Aorta (tissue), 5 donors: Measurements from ENCODE around the gene SEC14L2. TPM values are rescaled to one million over a fixed set of nuclear protein-coding genes. Genes with fewer than 3 reads are reported as not detected.

Experiments used
- ATAC-seq: fragments of 200-7000 bp; cut with Tn5 transposase; one replicate; pipeline ENCODE4 v1.9.1; 2022; ENCODE audit warnings: moderate library complexity; ENCODE audit not compliant: low FRiP score
- DNase-seq, 2 donors: peaks; one replicate each; pipeline ENCODE4 v3.0.0-alpha.2; 2020
- H3K27ac ChIP-seq, 2 donors: one replicate each; pipeline ENCODE4 v1.5.1; 2013; ENCODE audit warnings: low read length in 2 of 2, mild to moderate bottlenecking in 2 of 2, moderate library complexity in 2 of 2, control low read depth in 1 of 2, inconsistent platforms in 1 of 2, low read depth in 1 of 2
- H3K27me3 ChIP-seq, 2 donors: one replicate each; pipeline ENCODE4 v1.6.1; 2013; ENCODE audit warnings: control low read depth in 1 of 2, low read length in 1 of 2, mild to moderate bottlenecking in 1 of 2, moderate library complexity in 1 of 2; ENCODE audit not compliant: insufficient read depth in 2 of 2, control insufficient read depth in 1 of 2
- H3K36me3 ChIP-seq, 2 donors: one replicate each; pipeline ENCODE4 v1.6.1; 2013; ENCODE audit warnings: control low read depth in 1 of 2, low read length in 1 of 2, mild to moderate bottlenecking in 1 of 2; ENCODE audit not compliant: insufficient read depth in 2 of 2, control insufficient read depth in 1 of 2
- H3K4me1 ChIP-seq, 2 donors: one replicate each; pipeline ENCODE4 v1.6.1; 2013; ENCODE audit warnings: low read length in 2 of 2, control low read depth in 1 of 2, mild to moderate bottlenecking in 1 of 2, moderate library complexity in 1 of 2; ENCODE audit not compliant: insufficient read depth in 2 of 2, control insufficient read depth in 1 of 2
- H3K4me3 ChIP-seq, 2 donors: one replicate each; pipeline ENCODE4 v1.5.1; 2013; ENCODE audit warnings: low read length in 2 of 2, control low read depth in 1 of 2, mild to moderate bottlenecking in 1 of 2
- H3K9me3 ChIP-seq: one replicate; pipeline ENCODE4 v1.6.1; 2013; ENCODE audit warnings: mild to moderate bottlenecking, low read length; ENCODE audit not compliant: control insufficient read depth
- WGBS, 2 donors: extraction: QIAGEN DNeasy Blood & Tissue Kit; methylation state at CpG; one replicate each; pipeline ENCODE4 v1.1.7; 2013; 5-methylcytosine and 5-hydroxymethylcytosine counted together
- intact Hi-C, 2 donors: fragments of 100-400 bp; cut with DNase I; formaldehyde crosslinking; loops; one replicate each; pipeline versions ENCODE4 v1.14.2 to v1.15.0; 2022
- long read RNA-seq, 2 donors: library from polyadenylated mRNA; unstranded; transcript quantifications; one replicate each; pipeline ENCODE4 v2.0.0, GENCODE V29; 2020 to 2021
- polyA plus RNA-seq, 2 donors: library from polyadenylated mRNA; stranded (reverse); fragments of 200-250 nt; gene quantifications; one replicate each; pipeline ENCODE4 v1.2.3, GENCODE V29; 2013
- total RNA-seq, 2 donors: library from RNA; stranded (reverse); fragmentation: NEBNext Ultra II Directional; extraction: Animal tissue kit (Norgen Biotek cat#: 25700); gene quantifications; one replicate each; pipeline ENCODE4 v1.2.1, GENCODE V29; 2021
- donor health status: healthy with polysubstance abuse.
- donor health status: Bipolar disorder and iron deficiency.
- donor health status: DM: no; HTN: no; CAD: no.
- donor health status: DM: no; HTN: no; CAD: no.
- donor health status: DM: yes; HTN: yes; CAD: no.

Gene SEC14L2
- total RNA-seq = 10 to 100 TPM; 11.8 to 14.7 TPM
- 10 to 100 TPM; 12.6 to 13.3 TPM for polyA plus RNA-seq
- long read RNA-seq, donor 1, full-length matches to known transcripts = 8 of 21 reads
- long read RNA-seq, donor 1, partial matches to known transcripts = 3 of 21 reads
- long read RNA-seq, donor 1, other reads (novel, unspliced or antisense) = 10 of 21 reads
- long read RNA-seq, donor 2, full-length matches to known transcripts = 2 of 12 reads
- long read RNA-seq, donor 2, partial matches to known transcripts = 0 of 12 reads
- long read RNA-seq, donor 2, other reads (novel, unspliced or antisense) = 10 of 12 reads

GRCh38 chr22:30396871-30397655 lies at the start of gene SEC14L2:
Gene SEC14L2 (plus strand): TSS chr22:30397018. CDS start chr22:30397117, 99 bp downstream.
- DNase-seq (peak; percentile 83 to 92), ATAC-seq (peak; percentile 76)
- Histone ChIP-seq H3K27me3 (no peaks in the 10 kb centered on the region), H3K9me3 (no peaks in the 10 kb centered on the region), H3K4me3 (peak within 1 kb of the TSS; percentile 49 to 80), H3K36me3 (no peaks in the 10 kb centered on the region), H3K27ac (no peak within 1 kb of the TSS), H3K4me1 (peaks cover 0 to 2% of the 10 kb centered on the region in 2 donors)
- 1% methylated on average over 48 to 56 of the region's 56 CpGs for WGBS, 2 donors
- intact Hi-C loops = loop anchor here in 1 of 2 donors (1.0 kb wide), 1 partner anchor 26 kb away; no protein-coding TSS in a partner anchor

- H3K9me3 ChIP-seq = no peaks in the 10 kb centered on the region
- ATAC-seq (no peak), DNase-seq (no peak)
- intact Hi-C loops = no loop called here
- no peak overlapping the region for H3K4me3 ChIP-seq
- H3K27ac ChIP-seq = no peak overlapping the region
- no peaks in the 10 kb centered on the region for H3K4me1 ChIP-seq
- 72% methylated on average over 5 of the region's 5 CpGs for WGBS, 2 donors
- H3K36me3 ChIP-seq = peaks cover 4 to 22% of the 10 kb centered on the region in 2 donors
- no peaks in the 10 kb centered on the region for H3K27me3 ChIP-seq
Observed at GRCh38 chr22:30347255-30347892, 49.4 kb upstream of the SEC14L2 start.

DNA sequence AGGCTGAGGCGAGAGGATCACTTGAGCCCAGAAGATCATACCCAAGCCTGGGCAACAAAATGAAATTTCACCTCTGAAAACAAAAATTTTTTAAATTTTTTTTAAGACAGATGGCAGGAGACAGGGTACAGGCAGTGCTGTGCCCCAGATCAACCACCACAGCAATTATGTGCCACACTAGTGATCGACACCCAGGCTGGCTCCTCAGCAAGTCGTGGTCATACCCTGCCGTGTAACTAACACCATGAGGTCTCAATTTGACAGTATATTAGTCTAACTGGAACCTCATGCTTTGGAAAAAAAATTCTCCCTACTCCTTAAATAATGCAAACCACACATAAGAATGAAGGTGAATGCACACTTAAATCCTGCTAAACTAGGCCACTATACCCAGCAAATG lies 48.4 kb upstream of the SEC14L2 start:
- no peaks in the 10 kb centered on the region for H3K4me1 ChIP-seq
- H3K36me3 ChIP-seq = peaks cover 4 to 20% of the 10 kb centered on the region in 2 donors
- no peak overlapping the region for H3K4me3 ChIP-seq
- ATAC-seq = no peak
- DNase-seq = no peak
- H3K27ac ChIP-seq = no peak overlapping the region
- H3K9me3 ChIP-seq = no peaks in the 10 kb centered on the region
- no peaks in the 10 kb centered on the region for H3K27me3 ChIP-seq
- intact Hi-C loops = no loop called here
- WGBS, 2 donors = 79 to 87% methylated on average over 4 of the region's 4 CpGs

DNA sequence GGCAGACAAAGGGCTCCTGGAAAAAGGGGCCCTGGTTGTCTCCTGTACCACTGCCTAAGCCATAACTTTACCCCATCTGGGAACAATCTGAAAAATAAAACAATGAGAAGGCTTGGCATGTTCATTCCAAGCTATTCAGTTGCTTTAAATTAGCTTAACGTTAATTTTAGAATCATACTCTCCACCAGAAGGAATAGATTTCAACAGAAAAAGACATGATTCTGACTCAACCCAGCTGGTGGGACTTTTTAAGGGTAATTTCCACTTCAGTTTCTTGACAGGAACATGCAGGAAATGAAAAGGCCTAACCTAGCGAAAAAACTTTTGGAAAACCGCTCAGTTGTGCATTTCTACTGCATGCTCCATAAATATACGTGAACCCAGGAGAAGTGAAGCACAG lies 48.0 kb upstream of the SEC14L2 start:
- DNase-seq (no peak), ATAC-seq (no peak)
- peaks cover 4 to 20% of the 10 kb centered on the region in 2 donors for H3K36me3 ChIP-seq
- H3K9me3 ChIP-seq = no peaks in the 10 kb centered on the region
- H3K27ac ChIP-seq = no peak overlapping the region
- WGBS, 2 donors = 74 to 79% methylated on average over 4 of the region's 4 CpGs
- intact Hi-C loops = no loop called here
- no peaks in the 10 kb centered on the region for H3K27me3 ChIP-seq
- no peak overlapping the region for H3K4me3 ChIP-seq
- no peaks in the 10 kb centered on the region for H3K4me1 ChIP-seq

DNA sequence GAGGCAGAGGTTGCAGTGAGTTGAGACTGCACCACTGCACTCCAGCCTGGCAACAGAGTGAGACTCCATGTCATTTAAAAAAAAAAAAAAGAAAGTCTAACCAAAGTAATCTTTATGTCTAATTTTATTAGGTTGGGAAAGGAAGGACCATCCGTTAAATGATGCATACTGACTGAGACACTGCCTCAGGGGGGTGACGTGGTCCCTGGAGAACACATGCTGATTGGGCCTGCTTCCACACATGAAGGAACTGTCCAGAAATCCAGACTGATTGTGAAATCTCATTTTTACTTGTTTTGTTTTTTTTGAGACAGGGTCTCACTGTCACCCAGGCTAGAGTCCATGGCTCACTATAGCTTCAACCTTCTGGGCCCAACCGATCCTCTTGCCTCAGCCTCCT lies 45.6 kb upstream of the SEC14L2 start:
- intact Hi-C loops = no loop called here
- H3K4me3 ChIP-seq = no peak overlapping the region
- no peak for DNase-seq
- no peak for ATAC-seq
- peaks cover 4 to 7% of the 10 kb centered on the region in 2 donors for H3K36me3 ChIP-seq
- H3K27me3 ChIP-seq = no peaks in the 10 kb centered on the region
- no peaks in the 10 kb centered on the region for H3K4me1 ChIP-seq
- H3K9me3 ChIP-seq = no peaks in the 10 kb centered on the region
- H3K27ac ChIP-seq = no peak overlapping the region
- 89 to 92% methylated on average over 3 of the region's 3 CpGs for WGBS, 2 donors

- H3K9me3 ChIP-seq = no peaks in the 10 kb centered on the region
- no peak for DNase-seq
- H3K4me1 ChIP-seq = no peaks in the 10 kb centered on the region
- ATAC-seq = no peak
- WGBS, 2 donors = 52 to 69% methylated on average over 5 of the region's 5 CpGs
- intact Hi-C loops = no loop called here
- no peak overlapping the region for H3K4me3 ChIP-seq
- peaks cover 4 to 6% of the 10 kb centered on the region in 2 donors for H3K36me3 ChIP-seq
- no peak overlapping the region for H3K27ac ChIP-seq
- no peaks in the 10 kb centered on the region for H3K27me3 ChIP-seq
Observed at GRCh38 chr22:30354644-30355043, 42.2 kb upstream of the SEC14L2 start.

DNA sequence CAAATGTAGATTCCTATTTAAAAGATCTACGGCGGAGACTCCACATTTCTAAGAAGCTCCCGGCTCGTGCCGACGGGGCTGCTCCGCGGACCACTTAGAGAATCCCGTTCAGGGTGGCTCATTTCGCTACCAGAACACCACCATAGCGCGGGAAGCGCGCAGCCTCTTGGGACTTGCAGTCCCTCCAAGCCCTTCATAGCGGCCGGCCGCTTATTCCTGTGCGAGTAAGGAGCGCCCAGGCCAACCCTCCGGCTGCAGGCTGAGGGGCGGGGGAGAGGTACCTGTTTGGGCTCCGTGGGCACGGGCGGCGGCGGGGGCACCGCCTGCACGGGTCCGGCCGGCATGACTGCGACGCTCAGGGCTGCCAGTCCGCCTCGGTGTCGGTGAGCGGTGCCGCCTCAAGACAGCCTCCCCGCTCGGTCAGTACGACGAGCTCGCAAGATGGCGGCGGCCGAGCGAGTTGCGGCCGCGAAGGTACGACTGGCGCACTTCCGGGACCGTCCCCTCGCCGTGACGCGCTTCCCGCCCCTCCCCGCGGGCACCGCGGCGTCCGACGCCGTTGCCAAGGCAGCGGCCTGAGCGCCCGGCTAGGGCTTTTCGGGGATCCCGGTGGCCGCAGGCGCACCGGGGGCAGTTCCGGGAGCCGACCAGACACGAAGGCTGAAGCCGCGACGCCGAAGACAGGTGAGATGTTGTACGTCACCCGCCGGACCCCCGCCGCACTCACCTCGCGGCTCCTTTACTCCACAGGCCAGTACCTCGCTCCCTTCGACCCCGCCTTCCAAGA lies 40.2 kb upstream of the SEC14L2 start, which contains the start of the genes CCDC157 and SF3A1:
CCDC157 (plus strand) TSS at position 559 of the 787 bp plus-strand sequence. CDS start 8,994 bp downstream, outside the sequence.
SF3A1 (minus strand) TSS at position 446 of the 787 bp plus-strand sequence; CDS start at position 344, 102 bp downstream.
- Histone ChIP-seq H3K27ac (peak within 1 kb of the TSS in 1 of 2 donors; percentile 90), H3K9me3 (no peaks in the 10 kb centered on the region), H3K27me3 (no peaks in the 10 kb centered on the region), H3K4me3 (peak within 1 kb of the TSS; percentile 53 to 71), H3K36me3 (peaks cover 4 to 6% of the 10 kb centered on the region in 2 donors), H3K4me1 (no peaks in the 10 kb centered on the region)
- DNase-seq = peak; percentile 94 to 97
- WGBS, 2 donors = 0 to 1% methylated on average over 75 to 91 of the region's 91 CpGs
- ATAC-seq = peak; percentile 98
- intact Hi-C loops = loop anchor here in 1 of 2 donors (2.0 kb wide), 3 partner anchors 30 to 68 kb away; partner anchors contain the start of genes CASTOR1, RNF215 and TBC1D10A

DNA sequence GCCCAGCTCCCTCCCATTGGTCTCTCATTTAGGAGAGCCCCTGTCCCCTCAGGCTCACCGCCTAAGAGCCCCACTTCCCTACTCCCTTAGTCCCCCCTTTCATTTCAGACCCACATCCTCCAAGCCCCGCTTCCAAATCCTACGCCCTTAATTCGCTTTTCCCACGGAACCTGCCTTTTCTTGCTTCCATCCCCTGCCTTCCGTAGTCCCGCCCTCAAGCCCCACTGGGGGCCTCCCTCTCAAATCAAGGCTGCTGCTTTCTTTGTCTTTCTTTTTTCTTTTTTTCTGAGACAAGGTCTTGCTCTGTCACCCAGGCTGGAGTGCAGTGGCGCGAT lies 39.6 kb upstream of the SEC14L2 start:
- Histone ChIP-seq H3K27ac (no peak overlapping the region), H3K4me3 (peak overlapping the region; percentile 3 to 53), H3K27me3 (no peaks in the 10 kb centered on the region), H3K36me3 (peaks cover under 1 to 5% of the 10 kb centered on the region in 2 donors), H3K9me3 (no peaks in the 10 kb centered on the region), H3K4me1 (no peaks in the 10 kb centered on the region)
- ATAC-seq = peak; percentile 24
- 2% methylated on average over 9 of the region's 9 CpGs for WGBS, 2 donors
- intact Hi-C loops = loop anchor here in 1 of 2 donors (2.0 kb wide), 3 partner anchors 30 to 68 kb away; partner anchors contain the start of genes CASTOR1, RNF215 and TBC1D10A
- no peak for DNase-seq
